ENCODE results near the gene ALDH1A2. TPM values are rescaled to one million over a fixed set of nuclear protein-coding genes. Genes with fewer than 3 reads are reported as not detected.
"Not testable (repeated sequence)": the region's sequence is repeated elsewhere in the genome, so short reads cannot be mapped to it uniquely, and the experiment has no call there.

Gene ALDH1A2
- total RNA-seq, 1 experiment from 2014 or later = 0.22 TPM

DNA sequence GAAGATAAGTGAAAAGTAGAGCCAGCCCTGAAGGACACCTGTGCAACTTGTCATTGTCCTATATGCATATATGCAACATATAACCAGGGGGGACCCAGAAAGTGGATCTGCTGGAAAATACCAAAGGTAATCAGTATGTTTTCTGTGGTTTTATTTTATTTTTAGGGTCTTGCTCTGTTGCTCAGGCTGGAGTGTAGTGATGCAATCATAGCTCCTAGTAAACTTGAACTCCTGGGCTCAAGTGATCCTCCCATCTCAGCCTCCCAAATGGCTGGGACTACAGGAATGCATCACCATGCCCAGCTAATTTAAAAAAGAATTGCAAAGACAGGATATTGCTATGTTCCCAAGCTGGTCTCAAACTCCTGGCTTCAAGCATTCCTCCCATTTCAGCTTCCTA, 18.0 kb upstream of the ALDH1A2 start:
- POLR2A ChIA-PET (ENCODE audit: unreplicated experiment) = no interaction called here

DNA sequence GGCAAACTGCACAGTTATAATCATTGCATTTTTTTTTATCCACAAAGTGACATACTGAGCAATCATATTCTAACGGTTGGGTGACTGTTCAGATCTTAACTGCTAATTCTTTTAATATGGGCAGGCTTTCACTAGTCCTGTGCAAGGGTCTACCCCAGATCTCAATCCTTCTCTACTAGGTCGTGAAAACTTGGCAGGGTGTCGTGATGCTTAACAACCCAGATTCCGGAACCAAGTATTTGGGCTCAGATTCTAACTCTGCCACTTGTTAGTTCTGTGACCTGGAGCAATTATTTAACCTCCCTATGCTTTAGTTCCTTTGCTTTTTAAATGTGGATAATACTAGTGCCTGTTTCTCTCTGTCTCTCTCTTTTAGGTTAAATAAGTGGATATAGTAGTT, 16.4 kb upstream of the ALDH1A2 start:
- Histone ChIP-seq H3K4me2 (ENCODE audit: low read length) (no peak overlapping the region), H4K20me1 (ENCODE audit: low read length) (no peaks in the 10 kb centered on the region), H2AFZ (ENCODE audit: low read length) (no peak overlapping the region), H3K4me1 (ENCODE audit: insufficient read depth, low read length) (peaks cover 8% of the 10 kb centered on the region; the same call in 1 of the 2 replicates), H3K9me2 (replicated peaks; ENCODE audit: low read length) (no peaks in the 10 kb centered on the region), H3K4me3 (ENCODE audit: low read length) (no peak overlapping the region), H3K27ac (ENCODE audit: low read length) (no peak overlapping the region), H3K27me3 (ENCODE audit: low read length) (no peaks in the 10 kb centered on the region), H3K9ac (ENCODE audit: low read length) (no peak overlapping the region), H3K79me2 (ENCODE audit: low read length) (no peaks in the 10 kb centered on the region), H3F3A (ENCODE audit: low read length, unreplicated experiment) (no peaks in the 10 kb centered on the region), H3K36me3 (ENCODE audit: low read depth, low read length) (no peaks in the 10 kb centered on the region), H3K9me3 (ENCODE audit: low read length) (no peaks in the 10 kb centered on the region)
- ChIA-PET POLR2A (ENCODE audit: unreplicated experiment) (no interaction called here), CTCF (no interaction called here)
- ATAC-seq (no peak), DNase-seq (no peak)
- intact Hi-C loops (cut with micrococcal nuclease) = no loop called here
- no TSS peak for BruUV-seq (replicated peaks)
- TF ChIP-seq EZH2phosphoT487 (IDR thresholded peaks at IDR 0.05; ENCODE audit: borderline replicate concordance, low read length) = no peak
- TF ChIP-seq, protein P1, sequence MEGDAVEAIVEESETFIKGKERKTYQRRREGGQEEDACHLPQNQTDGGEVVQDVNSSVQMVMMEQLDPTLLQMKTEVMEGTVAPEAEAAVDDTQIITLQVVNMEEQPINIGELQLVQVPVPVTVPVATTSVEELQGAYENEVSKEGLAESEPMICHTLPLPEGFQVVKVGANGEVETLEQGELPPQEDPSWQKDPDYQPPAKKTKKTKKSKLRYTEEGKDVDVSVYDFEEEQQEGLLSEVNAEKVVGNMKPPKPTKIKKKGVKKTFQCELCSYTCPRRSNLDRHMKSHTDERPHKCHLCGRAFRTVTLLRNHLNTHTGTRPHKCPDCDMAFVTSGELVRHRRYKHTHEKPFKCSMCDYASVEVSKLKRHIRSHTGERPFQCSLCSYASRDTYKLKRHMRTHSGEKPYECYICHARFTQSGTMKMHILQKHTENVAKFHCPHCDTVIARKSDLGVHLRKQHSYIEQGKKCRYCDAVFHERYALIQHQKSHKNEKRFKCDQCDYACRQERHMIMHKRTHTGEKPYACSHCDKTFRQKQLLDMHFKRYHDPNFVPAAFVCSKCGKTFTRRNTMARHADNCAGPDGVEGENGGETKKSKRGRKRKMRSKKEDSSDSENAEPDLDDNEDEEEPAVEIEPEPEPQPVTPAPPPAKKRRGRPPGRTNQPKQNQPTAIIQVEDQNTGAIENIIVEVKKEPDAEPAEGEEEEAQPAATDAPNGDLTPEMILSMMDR (conservative IDR thresholded peaks at IDR 0.05; ENCODE audit: low read depth, low read length) = no peak
- TF ChIP-seq EZH2 (IDR thresholded peaks at IDR 0.05; ENCODE audit: low read length, unreplicated experiment) = no peak

More for the DNA sequence above, 18.0 kb upstream of the ALDH1A2 start:
- H3F3A ChIP-seq (ENCODE audit: low read length, unreplicated experiment) = no peaks in the 10 kb centered on the region
- no peaks in the 10 kb centered on the region for H3K36me3 ChIP-seq (ENCODE audit: low read depth, low read length)
- H3K27ac ChIP-seq (ENCODE audit: low read length) = no peak overlapping the region
- intact Hi-C loops (cut with micrococcal nuclease) = no loop called here
- no peak for DNase-seq
- H2AFZ ChIP-seq (ENCODE audit: low read length) = no peak overlapping the region
- H3K9me2 ChIP-seq (replicated peaks; ENCODE audit: low read length) = no peaks in the 10 kb centered on the region
- H3K4me2 ChIP-seq (ENCODE audit: low read length) = no peak overlapping the region
- no peaks in the 10 kb centered on the region for H3K9me3 ChIP-seq (ENCODE audit: low read length)
- no peaks in the 10 kb centered on the region for H4K20me1 ChIP-seq (ENCODE audit: low read length)
- BruUV-seq (replicated peaks) = no TSS peak
- H3K79me2 ChIP-seq (ENCODE audit: low read length) = no peaks in the 10 kb centered on the region
- H3K27me3 ChIP-seq (ENCODE audit: low read length) = 0 out of 2 replicates have a peak, but pooled peaks cover 3% of the 10 kb centered on the region
- no peak overlapping the region for H3K4me3 ChIP-seq (ENCODE audit: low read length)
- no peak overlapping the region for H3K9ac ChIP-seq (ENCODE audit: low read length)
- peaks cover 8% of the 10 kb centered on the region; the same call in 1 of the 2 replicates for H3K4me1 ChIP-seq (ENCODE audit: insufficient read depth, low read length)
- no peak for ATAC-seq
- CTCF ChIA-PET = interaction anchor here (0.6 kb wide), 1 partner anchor 674 kb away, joined by 4 read pairs; no protein-coding TSS in a partner anchor
- TF ChIP-seq EZH2 (IDR thresholded peaks at IDR 0.05; ENCODE audit: low read length, unreplicated experiment) = no peak
- no peak for TF ChIP-seq EZH2phosphoT487 (IDR thresholded peaks at IDR 0.05; ENCODE audit: borderline replicate concordance, low read length)
- TF ChIP-seq, protein P1 (conservative IDR thresholded peaks at IDR 0.05; ENCODE audit: low read depth, low read length) = no peak

DNA sequence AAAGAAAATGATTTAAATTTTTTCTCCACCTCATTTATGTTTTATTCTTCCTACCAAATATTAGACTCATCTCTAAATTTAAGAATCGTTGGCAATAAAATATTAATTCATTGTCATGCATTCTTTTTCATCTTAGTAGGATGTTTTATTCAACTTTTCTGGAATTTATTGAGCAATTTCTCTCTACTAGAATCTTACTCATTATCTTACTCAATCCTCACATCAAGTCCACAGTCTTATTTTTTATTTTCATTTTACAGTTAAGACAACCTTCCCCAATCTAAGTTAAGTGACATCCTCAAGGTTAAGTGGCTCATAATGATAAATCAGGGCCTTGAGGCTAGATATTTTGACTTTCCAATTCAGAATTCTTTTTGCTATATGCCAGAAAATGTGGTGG, 15.9 kb upstream of the ALDH1A2 start:
- no peak for TF ChIP-seq EZH2phosphoT487 (IDR thresholded peaks at IDR 0.05; ENCODE audit: borderline replicate concordance, low read length)
- TF ChIP-seq EZH2 (IDR thresholded peaks at IDR 0.05; ENCODE audit: low read length, unreplicated experiment) = no peak
- TF ChIP-seq, protein P1 (conservative IDR thresholded peaks at IDR 0.05; ENCODE audit: low read depth, low read length) = no peak
- H3K27ac ChIP-seq (ENCODE audit: low read length) = no peak overlapping the region
- CTCF ChIA-PET = no interaction called here
- POLR2A ChIA-PET (ENCODE audit: unreplicated experiment) = no interaction called here
- no peak for DNase-seq
- no peaks in the 10 kb centered on the region for H3F3A ChIP-seq (ENCODE audit: low read length, unreplicated experiment)
- no peaks in the 10 kb centered on the region for H3K27me3 ChIP-seq (ENCODE audit: low read length)
- no peaks in the 10 kb centered on the region for H3K36me3 ChIP-seq (ENCODE audit: low read depth, low read length)
- H3K4me3 ChIP-seq (ENCODE audit: low read length) = no peak overlapping the region
- H3K79me2 ChIP-seq (ENCODE audit: low read length) = no peaks in the 10 kb centered on the region
- intact Hi-C loops (cut with micrococcal nuclease) = no loop called here
- no peaks in the 10 kb centered on the region for H4K20me1 ChIP-seq (ENCODE audit: low read length)
- no peak overlapping the region for H3K4me2 ChIP-seq (ENCODE audit: low read length)
- BruUV-seq (replicated peaks) = no TSS peak
- H3K4me1 ChIP-seq (ENCODE audit: insufficient read depth, low read length) = peaks cover 8% of the 10 kb centered on the region; the same call in 1 of the 2 replicates
- no peaks in the 10 kb centered on the region for H3K9me2 ChIP-seq (replicated peaks; ENCODE audit: low read length)
- H3K9me3 ChIP-seq (ENCODE audit: low read length) = no peaks in the 10 kb centered on the region
- no peak overlapping the region for H3K9ac ChIP-seq (ENCODE audit: low read length)
- ATAC-seq = no peak
- no peak overlapping the region for H2AFZ ChIP-seq (ENCODE audit: low read length)

DNA sequence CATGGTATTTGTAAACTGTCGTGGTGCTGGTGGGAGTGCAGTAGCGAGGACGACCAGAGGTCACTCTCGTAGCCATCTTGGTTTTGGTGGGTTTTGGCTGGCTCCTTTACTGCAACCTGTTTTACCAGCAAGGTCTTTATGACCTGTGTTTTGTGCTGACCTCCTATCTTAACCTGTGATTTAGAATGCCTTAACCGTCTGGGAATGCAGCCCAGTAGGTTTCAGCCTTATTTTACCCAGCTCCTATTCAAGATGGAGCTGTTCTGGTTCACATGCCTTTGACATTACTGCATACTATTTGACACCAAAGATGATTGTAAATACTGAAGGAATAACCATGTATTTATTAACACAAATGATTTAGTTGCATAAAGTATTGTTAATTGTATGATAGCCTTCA, 15.4 kb upstream of the ALDH1A2 start:
- H3K4me2 ChIP-seq (ENCODE audit: low read length); CTCF ChIA-PET; BruUV-seq (replicated peaks); H3K79me2 ChIP-seq (ENCODE audit: low read length); H3K27ac ChIP-seq (ENCODE audit: low read length); H3K9me2 ChIP-seq (replicated peaks; ENCODE audit: low read length); H2AFZ ChIP-seq (ENCODE audit: low read length); H3F3A ChIP-seq (ENCODE audit: low read length, unreplicated experiment); H3K9me3 ChIP-seq (ENCODE audit: low read length); H3K27me3 ChIP-seq (ENCODE audit: low read length); H3K4me3 ChIP-seq (ENCODE audit: low read length); H3K4me1 ChIP-seq (ENCODE audit: insufficient read depth, low read length); DNase-seq; H4K20me1 ChIP-seq (ENCODE audit: low read length); ATAC-seq; H3K9ac ChIP-seq (ENCODE audit: low read length); H3K36me3 ChIP-seq (ENCODE audit: low read depth, low read length); intact Hi-C loops (cut with micrococcal nuclease); POLR2A ChIA-PET (ENCODE audit: unreplicated experiment): not testable (repeated sequence)

All from PC-3 (cell line).